ENCODE data around the gene SERPINB5. TPM values are rescaled to one million over a fixed set of nuclear protein-coding genes. Genes with fewer than 3 reads are reported as not detected.

SERPINB5 gene
- total and polyA plus RNA-seq, 2 donors (not counting 1 experiment from before 2014, with no cell fraction given): not detected

DNA sequence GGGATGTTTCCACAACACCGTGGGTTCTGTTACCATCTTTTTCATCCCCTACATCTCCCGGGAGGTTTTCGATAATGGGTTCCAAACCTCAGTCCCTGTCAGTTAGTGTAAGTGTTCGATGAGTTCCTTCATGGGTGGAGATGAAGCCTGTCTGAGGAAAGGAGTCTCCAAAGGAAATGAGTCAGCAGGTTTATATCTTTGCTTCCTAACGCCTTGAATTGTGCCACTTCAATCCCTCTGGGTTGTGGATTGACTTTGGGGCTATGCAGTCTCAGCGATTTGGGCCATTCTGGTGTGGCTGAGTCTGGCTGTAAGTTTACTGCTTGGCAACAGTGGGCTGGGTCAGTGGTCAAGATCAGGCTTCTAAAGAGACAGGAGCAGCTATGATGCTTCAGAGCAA lies 1.2 kb downstream of the SERPINB5 start:
- H3K27ac ChIP-seq (ENCODE audit: low read length in 2 of 2): no peak overlapping the region
- no peaks in the 10 kb centered on the region for H3K4me1 Mint-ChIP-seq
- H3K36me3 ChIP-seq (replicated peaks in 1 of 2; ENCODE audit: control extremely low read depth in 1 of 2, control insufficient read depth in 1 of 2, extremely low read depth in 1 of 2, insufficient read depth in 2 of 2, low read length in 1 of 2): no peaks in the 10 kb centered on the region
- ChIA-PET POLR2A (no interaction called here), CTCF (no interaction called here)
- no peak overlapping the region for H3K4me3 ChIP-seq (ENCODE audit: control extremely low read depth in 1 of 5, extremely low read depth in 1 of 5, insufficient read depth in 1 of 5, low read depth in 2 of 5, low read length in 4 of 5)
- no peak overlapping the region for H3K27ac Mint-ChIP-seq
- peaks cover 24% of the 10 kb centered on the region for H3K27me3 Mint-ChIP-seq
- no peak for TF ChIP-seq EZH2 (IDR thresholded peaks at IDR 0.05; ENCODE audit: borderline replicate concordance, insufficient read depth, low read depth, low read length, poor library complexity, severe bottlenecking)
- TF ChIP-seq, protein P1, sequence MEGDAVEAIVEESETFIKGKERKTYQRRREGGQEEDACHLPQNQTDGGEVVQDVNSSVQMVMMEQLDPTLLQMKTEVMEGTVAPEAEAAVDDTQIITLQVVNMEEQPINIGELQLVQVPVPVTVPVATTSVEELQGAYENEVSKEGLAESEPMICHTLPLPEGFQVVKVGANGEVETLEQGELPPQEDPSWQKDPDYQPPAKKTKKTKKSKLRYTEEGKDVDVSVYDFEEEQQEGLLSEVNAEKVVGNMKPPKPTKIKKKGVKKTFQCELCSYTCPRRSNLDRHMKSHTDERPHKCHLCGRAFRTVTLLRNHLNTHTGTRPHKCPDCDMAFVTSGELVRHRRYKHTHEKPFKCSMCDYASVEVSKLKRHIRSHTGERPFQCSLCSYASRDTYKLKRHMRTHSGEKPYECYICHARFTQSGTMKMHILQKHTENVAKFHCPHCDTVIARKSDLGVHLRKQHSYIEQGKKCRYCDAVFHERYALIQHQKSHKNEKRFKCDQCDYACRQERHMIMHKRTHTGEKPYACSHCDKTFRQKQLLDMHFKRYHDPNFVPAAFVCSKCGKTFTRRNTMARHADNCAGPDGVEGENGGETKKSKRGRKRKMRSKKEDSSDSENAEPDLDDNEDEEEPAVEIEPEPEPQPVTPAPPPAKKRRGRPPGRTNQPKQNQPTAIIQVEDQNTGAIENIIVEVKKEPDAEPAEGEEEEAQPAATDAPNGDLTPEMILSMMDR (IDR thresholded peaks at IDR 0.05): no peak
- H3K9ac ChIP-seq (ENCODE audit: low read length): no peak overlapping the region
- intact Hi-C loops (cut with micrococcal nuclease): no loop called here
- H4K20me1 ChIP-seq (ENCODE audit: control insufficient read depth, insufficient read depth, low read length, poor library complexity, severe bottlenecking): no peaks in the 10 kb centered on the region
- no peak overlapping the region for H3K4me2 ChIP-seq (replicated peaks; ENCODE audit: low read depth, low read length, poor library complexity, severe bottlenecking)
- no peaks in the 10 kb centered on the region for H3K9me3 ChIP-seq (ENCODE audit: control extremely low read depth in 1 of 3, control insufficient read depth in 2 of 3, insufficient read depth in 1 of 3, low read length in 2 of 3)
- ATAC-seq (ENCODE audit: low read depth) (no peak), DNase-seq (no peak)
- no peak overlapping the region for H2AFZ ChIP-seq (ENCODE audit: insufficient read depth, low read depth, low read length, poor library complexity, severe bottlenecking)
- H3K9me3 Mint-ChIP-seq (ENCODE audit: insufficient read depth): no peaks in the 10 kb centered on the region
- H3K4me1 ChIP-seq (ENCODE audit: control insufficient read depth in 2 of 2, insufficient read depth in 2 of 2, low read length in 2 of 2): no peaks in the 10 kb centered on the region
- peaks cover 0 to 7% (median 0%) of the 10 kb centered on the region in 4 experiments for H3K27me3 ChIP-seq (replicated peaks in 1 of 4; ENCODE audit: control extremely low read depth in 1 of 4, control insufficient read depth in 3 of 4, insufficient read depth in 4 of 4, low read length in 3 of 4)
- no peaks in the 10 kb centered on the region for H3K79me2 ChIP-seq (ENCODE audit: control insufficient read depth, insufficient read depth, low read length)
- H3K4me3 Mint-ChIP-seq: no peak overlapping the region
- 53% methylated on average over 3 of the region's 6 CpGs for WGBS (ENCODE audit: insufficient coverage)

DNA sequence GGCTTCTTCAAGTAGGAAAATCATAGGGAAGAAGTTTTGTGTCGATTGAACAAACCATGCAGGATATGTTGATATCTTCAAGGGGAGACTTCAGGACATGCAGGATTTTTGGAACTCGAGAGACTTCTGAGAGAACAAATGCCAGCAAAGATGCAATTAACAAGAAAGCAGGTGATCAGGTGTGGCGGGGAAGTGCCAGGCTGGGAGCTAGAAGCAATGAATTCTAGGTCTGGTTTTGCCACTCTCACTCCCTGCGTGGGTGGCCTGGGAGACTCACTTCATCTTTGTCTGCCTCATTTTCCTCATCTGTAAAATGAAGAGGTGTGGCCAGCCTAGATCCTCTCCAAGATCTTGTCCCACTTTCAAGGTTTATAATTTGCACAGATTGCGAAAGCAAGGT lies 3.1 kb downstream of the SERPINB5 start:
- Mint-ChIP-seq H3K4me3 (no peak overlapping the region), H3K27me3 (peaks cover 20% of the 10 kb centered on the region), H3K9me3 (ENCODE audit: insufficient read depth) (no peaks in the 10 kb centered on the region), H3K27ac (no peak overlapping the region), H3K4me1 (no peaks in the 10 kb centered on the region)
- Histone ChIP-seq H4K20me1 (ENCODE audit: control insufficient read depth, insufficient read depth, low read length, poor library complexity, severe bottlenecking) (no peaks in the 10 kb centered on the region), H3K27ac (ENCODE audit: low read length in 2 of 2) (no peak overlapping the region), H3K79me2 (ENCODE audit: control insufficient read depth, insufficient read depth, low read length) (no peaks in the 10 kb centered on the region), H3K4me2 (replicated peaks; ENCODE audit: low read depth, low read length, poor library complexity, severe bottlenecking) (no peak overlapping the region), H3K27me3 (replicated peaks in 1 of 4; ENCODE audit: control extremely low read depth in 1 of 4, control insufficient read depth in 3 of 4, insufficient read depth in 4 of 4, low read length in 3 of 4) (peaks cover 0 to 7% (median 0%) of the 10 kb centered on the region in 4 experiments), H3K9me3 (ENCODE audit: control extremely low read depth in 1 of 3, control insufficient read depth in 2 of 3, insufficient read depth in 1 of 3, low read length in 2 of 3) (no peaks in the 10 kb centered on the region), H3K9ac (ENCODE audit: low read length) (no peak overlapping the region), H2AFZ (ENCODE audit: insufficient read depth, low read depth, low read length, poor library complexity, severe bottlenecking) (no peak overlapping the region), H3K4me3 (ENCODE audit: control extremely low read depth in 1 of 5, extremely low read depth in 1 of 5, insufficient read depth in 1 of 5, low read depth in 2 of 5, low read length in 4 of 5) (no peak overlapping the region), H3K4me1 (ENCODE audit: control insufficient read depth in 2 of 2, insufficient read depth in 2 of 2, low read length in 2 of 2) (no peaks in the 10 kb centered on the region), H3K36me3 (replicated peaks in 1 of 2; ENCODE audit: control extremely low read depth in 1 of 2, control insufficient read depth in 1 of 2, extremely low read depth in 1 of 2, insufficient read depth in 2 of 2, low read length in 1 of 2) (no peaks in the 10 kb centered on the region)
- DNase-seq (no peak), ATAC-seq (ENCODE audit: low read depth) (no peak)
- intact Hi-C loops (cut with micrococcal nuclease): no loop called here
- WGBS (ENCODE audit: insufficient coverage): 58% methylated on average over 2 of the region's 5 CpGs
- no peak for TF ChIP-seq EZH2 (IDR thresholded peaks at IDR 0.05; ENCODE audit: borderline replicate concordance, insufficient read depth, low read depth, low read length, poor library complexity, severe bottlenecking)
- TF ChIP-seq, protein P1 (IDR thresholded peaks at IDR 0.05): no peak
- POLR2A ChIA-PET: no interaction called here
- CTCF ChIA-PET: interaction anchor here (0.6 kb wide), 1 partner anchor 665 kb away, joined by 3 read pairs; no protein-coding TSS in a partner anchor

Measured in B cell (primary cell).